IMR-90 (cell line): Measurements from ENCODE around the gene SCD.

Experiments
- TF ChIP-seq, protein P1 (sequence below): conservative IDR thresholded peaks from 2 replicates; pipeline ENCODE4 v1.5.1; 2012; ENCODE audit warnings: mild to moderate bottlenecking, low read depth, low read length, improper control_type of control experiment
- TF ChIP-seq, protein P2 (sequence below): fragments of 150-350 bp; IDR thresholded peaks from 2 replicates; pipeline ENCODE4 v1.6.1; 2016; ENCODE audit warnings: low read depth, mild to moderate bottlenecking, low read length, moderate library complexity, borderline replicate concordance
- TF ChIP-seq, protein P3 (sequence below): fragments of 150-350 bp; IDR thresholded peaks from 2 replicates; pipeline ENCODE4 v1.6.1; 2017; ENCODE audit warnings: mild to moderate bottlenecking, antibody characterized with exemption, low read length, low read depth

DNA sequence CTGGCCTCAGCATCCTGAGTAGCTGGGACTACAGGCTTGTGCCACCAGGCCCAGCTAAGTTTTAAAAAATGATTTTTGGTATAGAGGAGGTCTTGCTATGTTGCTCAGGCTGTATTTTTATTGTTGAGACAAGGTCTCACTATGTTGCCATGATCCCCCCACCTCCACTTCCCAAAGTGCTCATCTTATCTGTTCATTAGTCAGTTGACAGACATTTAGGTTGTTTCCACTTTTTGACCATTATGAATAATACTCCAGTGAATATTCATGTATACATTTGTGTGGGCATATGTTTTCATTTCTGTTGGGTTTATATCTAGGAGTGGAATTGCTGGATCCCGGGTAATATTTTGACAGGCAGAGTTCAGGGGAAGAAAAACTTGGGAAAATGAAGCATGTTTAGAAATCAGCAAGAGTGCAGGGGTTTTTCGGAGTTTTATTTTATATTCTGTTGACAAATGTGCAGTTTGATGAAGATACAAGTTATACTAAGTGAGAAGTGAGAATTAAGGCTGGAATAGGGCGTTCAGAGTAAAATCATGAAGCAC, 2.7 kb upstream of the SCD start:
- TF ChIP-seq, protein P1, sequence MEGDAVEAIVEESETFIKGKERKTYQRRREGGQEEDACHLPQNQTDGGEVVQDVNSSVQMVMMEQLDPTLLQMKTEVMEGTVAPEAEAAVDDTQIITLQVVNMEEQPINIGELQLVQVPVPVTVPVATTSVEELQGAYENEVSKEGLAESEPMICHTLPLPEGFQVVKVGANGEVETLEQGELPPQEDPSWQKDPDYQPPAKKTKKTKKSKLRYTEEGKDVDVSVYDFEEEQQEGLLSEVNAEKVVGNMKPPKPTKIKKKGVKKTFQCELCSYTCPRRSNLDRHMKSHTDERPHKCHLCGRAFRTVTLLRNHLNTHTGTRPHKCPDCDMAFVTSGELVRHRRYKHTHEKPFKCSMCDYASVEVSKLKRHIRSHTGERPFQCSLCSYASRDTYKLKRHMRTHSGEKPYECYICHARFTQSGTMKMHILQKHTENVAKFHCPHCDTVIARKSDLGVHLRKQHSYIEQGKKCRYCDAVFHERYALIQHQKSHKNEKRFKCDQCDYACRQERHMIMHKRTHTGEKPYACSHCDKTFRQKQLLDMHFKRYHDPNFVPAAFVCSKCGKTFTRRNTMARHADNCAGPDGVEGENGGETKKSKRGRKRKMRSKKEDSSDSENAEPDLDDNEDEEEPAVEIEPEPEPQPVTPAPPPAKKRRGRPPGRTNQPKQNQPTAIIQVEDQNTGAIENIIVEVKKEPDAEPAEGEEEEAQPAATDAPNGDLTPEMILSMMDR, result no peak
- TF ChIP-seq, protein P2, sequence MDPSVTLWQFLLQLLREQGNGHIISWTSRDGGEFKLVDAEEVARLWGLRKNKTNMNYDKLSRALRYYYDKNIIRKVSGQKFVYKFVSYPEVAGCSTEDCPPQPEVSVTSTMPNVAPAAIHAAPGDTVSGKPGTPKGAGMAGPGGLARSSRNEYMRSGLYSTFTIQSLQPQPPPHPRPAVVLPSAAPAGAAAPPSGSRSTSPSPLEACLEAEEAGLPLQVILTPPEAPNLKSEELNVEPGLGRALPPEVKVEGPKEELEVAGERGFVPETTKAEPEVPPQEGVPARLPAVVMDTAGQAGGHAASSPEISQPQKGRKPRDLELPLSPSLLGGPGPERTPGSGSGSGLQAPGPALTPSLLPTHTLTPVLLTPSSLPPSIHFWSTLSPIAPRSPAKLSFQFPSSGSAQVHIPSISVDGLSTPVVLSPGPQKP, result no peak
- TF ChIP-seq, protein P3, sequence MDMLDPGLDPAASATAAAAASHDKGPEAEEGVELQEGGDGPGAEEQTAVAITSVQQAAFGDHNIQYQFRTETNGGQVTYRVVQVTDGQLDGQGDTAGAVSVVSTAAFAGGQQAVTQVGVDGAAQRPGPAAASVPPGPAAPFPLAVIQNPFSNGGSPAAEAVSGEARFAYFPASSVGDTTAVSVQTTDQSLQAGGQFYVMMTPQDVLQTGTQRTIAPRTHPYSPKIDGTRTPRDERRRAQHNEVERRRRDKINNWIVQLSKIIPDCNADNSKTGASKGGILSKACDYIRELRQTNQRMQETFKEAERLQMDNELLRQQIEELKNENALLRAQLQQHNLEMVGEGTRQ, result no peak
